MCF 10A (cell line): ENCODE data around the gene CD244. TPM values are rescaled to one million over a fixed set of nuclear protein-coding genes. Genes with fewer than 3 reads are reported as not detected.
"Not testable (repeated sequence)": the region's sequence is repeated elsewhere in the genome, so short reads cannot be mapped to it uniquely, and the experiment has no call there.

Source experiments
- BruUV-seq: library from RNA; stranded (reverse); fragments of 400-500 nt; replicated peaks from 2 replicates; lab custom pipeline; 2021; lab: Mats Ljungman, UMichigan
- CTCF ChIA-PET: fragments of 300-600 bp; sonication (Branson Sonifier 250); formaldehyde crosslinking; extraction: SDS; loops from one replicate; lab custom pipeline; 2021; ENCODE audit warnings: antibody characterized with exemption, inconsistent platforms; lab: Yijun Ruan, JAX
- POLR2A ChIA-PET: fragments of 300-600, 350-650 bp; sonication (Branson Sonifier 250); formaldehyde crosslinking; extraction: SDS; loops from one replicate; lab custom pipeline; 2020; ENCODE audit warnings: antibody characterized with exemption, inconsistent platforms; lab: Yijun Ruan, JAX
- DNase-seq: peaks from one replicate; pipeline ENCODE4 v3.0.0-alpha.2; 2018; ENCODE audit not compliant: unreplicated experiment
- H3K27ac Mint-ChIP-seq: one replicate; pipeline ENCODE4 v1.8.0; 2022; ENCODE audit warnings: mild to moderate bottlenecking, low read depth, mixed read lengths; ENCODE audit not compliant: unreplicated experiment
- H3K27me3 Mint-ChIP-seq: one replicate; pipeline ENCODE4 v1.8.0; 2022; ENCODE audit warnings: mixed read lengths; ENCODE audit not compliant: insufficient read depth, unreplicated experiment
- H3K36me3 Mint-ChIP-seq: one replicate; pipeline ENCODE4 v1.8.0; 2022; ENCODE audit warnings: mild to moderate bottlenecking, moderate library complexity, mixed read lengths; ENCODE audit not compliant: insufficient read depth, unreplicated experiment
- H3K4me1 Mint-ChIP-seq: one replicate; pipeline ENCODE4 v1.8.0; 2022; ENCODE audit warnings: mixed read lengths; ENCODE audit not compliant: insufficient read depth, unreplicated experiment
- H3K4me3 Mint-ChIP-seq: one replicate; pipeline ENCODE4 v1.8.0; 2022; ENCODE audit warnings: mild to moderate bottlenecking, moderate library complexity, mixed read lengths; ENCODE audit not compliant: unreplicated experiment
- H3K9me3 Mint-ChIP-seq: one replicate; pipeline ENCODE4 v1.8.0; 2022; ENCODE audit warnings: mixed read lengths; ENCODE audit not compliant: unreplicated experiment
- CTCF ChIP-seq: fragments of 200-600 bp; IDR thresholded peaks from one replicate; pipeline ENCODE4 v1.8.0; 2022; ENCODE audit warnings: antibody characterized with exemption, mild to moderate bottlenecking; ENCODE audit not compliant: unreplicated experiment
- intact Hi-C: fragments of 100-400 bp; cut with micrococcal nuclease; formaldehyde crosslinking; loops from 2 replicates; pipeline ENCODE4 v1.14.1; 2022
- total RNA-seq: library from RNA; stranded (reverse); gene quantifications from 2 replicates; pipeline ENCODE4 v1.2.3, GENCODE V29; 2022

The CD244 gene
- total RNA-seq, 1 experiment from 2014 or later, result not detected

GRCh38 chr1:160868141-160868540, 5.5 kb upstream of the CD244 start:
- ChIA-PET CTCF (interaction anchor here (0.7 to 1.2 kb wide), 2 partner anchors 9 to 85 kb away, joined by 3 read pairs; no protein-coding TSS in a partner anchor), POLR2A (no interaction called here)
- Mint-ChIP-seq H3K4me1 (peaks cover 4% of the 10 kb centered on the region), H3K4me3 (no peak overlapping the region), H3K9me3 (no peaks in the 10 kb centered on the region), H3K36me3 (no peaks in the 10 kb centered on the region), H3K27ac (no peak overlapping the region), H3K27me3 (no peaks in the 10 kb centered on the region)
- no peak for TF ChIP-seq CTCF
- intact Hi-C loops, result no loop called here
- no TSS peak for BruUV-seq
- DNase-seq, result peak; percentile 29

- POLR2A ChIA-PET, H3K27me3 Mint-ChIP-seq, H3K27ac Mint-ChIP-seq, H3K9me3 Mint-ChIP-seq, H3K4me1 Mint-ChIP-seq, BruUV-seq, intact Hi-C loops, H3K4me3 Mint-ChIP-seq, H3K36me3 Mint-ChIP-seq, DNase-seq: not testable (repeated sequence)
- CTCF ChIA-PET, result interaction anchor here (1.2 kb wide), 1 partner anchor 9 kb away, joined by 3 read pairs; no protein-coding TSS in a partner anchor
These were observed 5.0 kb upstream of the CD244 start for GRCh38 chr1:160867651-160868050.

- intact Hi-C loops, result no loop called here
- no peaks in the 10 kb centered on the region for H3K36me3 Mint-ChIP-seq
- DNase-seq, result no peak
- BruUV-seq, result no TSS peak
- CTCF ChIA-PET, result interaction anchor here (1.0 to 1.5 kb wide), 3 partner anchors 10 to 32 kb away, joined by 3 to 4 read pairs (median 3); no protein-coding TSS in a partner anchor
- H3K27me3 Mint-ChIP-seq, result no peaks in the 10 kb centered on the region
- H3K4me3 Mint-ChIP-seq, result no peak overlapping the region
- no peak for TF ChIP-seq CTCF
- POLR2A ChIA-PET, result no interaction called here
- H3K9me3 Mint-ChIP-seq, result no peaks in the 10 kb centered on the region
- no peak overlapping the region for H3K27ac Mint-ChIP-seq
- peaks cover 4% of the 10 kb centered on the region for H3K4me1 Mint-ChIP-seq
These were observed 4.1 kb upstream of the CD244 start for GRCh38 chr1:160866695-160867260.

- BruUV-seq, result no TSS peak
- Mint-ChIP-seq H3K27me3 (no peaks in the 10 kb centered on the region), H3K4me1 (peaks cover 4% of the 10 kb centered on the region), H3K27ac (no peak overlapping the region), H3K36me3 (no peaks in the 10 kb centered on the region), H3K9me3 (no peaks in the 10 kb centered on the region), H3K4me3 (no peak overlapping the region)
- TF ChIP-seq CTCF, result no peak
- DNase-seq, result no peak
- ChIA-PET CTCF (interaction anchor here (0.6 to 1.8 kb wide), 7 partner anchors 10 to 283 kb away, joined by 3 to 6 read pairs (median 4); no protein-coding TSS in a partner anchor), POLR2A (no interaction called here)
- intact Hi-C loops, result no loop called here
These were observed 3.5 kb upstream of the CD244 start for GRCh38 chr1:160866001-160866694.
